Vagina (tissue), 2 donors: ENCODE results near the gene TLNRD1.

Experiments used
- CTCF ChIP-seq, 3 experiments: fragments of 450-650 bp in 2 of 3; fragments of 200-600 bp in 1 of 3; sonication (generic) in 1 of 3; IDR thresholded peaks; one replicate each; pipeline ENCODE4 v1.5.1; 2017 to 2019; ENCODE audit warnings: antibody characterized with exemption in 3 of 3, mild to moderate bottlenecking in 2 of 3, moderate library complexity in 2 of 3
- POLR2A ChIP-seq, 2 donors: fragments of 450-650 bp; IDR thresholded peaks; one replicate each; pipeline ENCODE4 v1.6.1; 2017; ENCODE audit warnings: antibody characterized with exemption in 2 of 2, mild to moderate bottlenecking in 2 of 2, moderate library complexity in 2 of 2

GRCh38 chr15:80953953-80954778 lies 46.6 kb upstream of the TLNRD1 start:
- TF ChIP-seq POLR2A (IDR thresholded peaks at IDR 0.05) = no peak
- no peak for TF ChIP-seq CTCF (IDR thresholded peaks at IDR 0.05)
